ENCODE data around the gene TMEM179B. TPM values are rescaled to one million over a fixed set of nuclear protein-coding genes. Genes with fewer than 3 reads are reported as not detected.

TMEM179B gene
- total and polyA plus RNA-seq, 2 of the 4 experiments (the other 2 are of a cell fraction): 29.4 to 67.1 TPM

DNA sequence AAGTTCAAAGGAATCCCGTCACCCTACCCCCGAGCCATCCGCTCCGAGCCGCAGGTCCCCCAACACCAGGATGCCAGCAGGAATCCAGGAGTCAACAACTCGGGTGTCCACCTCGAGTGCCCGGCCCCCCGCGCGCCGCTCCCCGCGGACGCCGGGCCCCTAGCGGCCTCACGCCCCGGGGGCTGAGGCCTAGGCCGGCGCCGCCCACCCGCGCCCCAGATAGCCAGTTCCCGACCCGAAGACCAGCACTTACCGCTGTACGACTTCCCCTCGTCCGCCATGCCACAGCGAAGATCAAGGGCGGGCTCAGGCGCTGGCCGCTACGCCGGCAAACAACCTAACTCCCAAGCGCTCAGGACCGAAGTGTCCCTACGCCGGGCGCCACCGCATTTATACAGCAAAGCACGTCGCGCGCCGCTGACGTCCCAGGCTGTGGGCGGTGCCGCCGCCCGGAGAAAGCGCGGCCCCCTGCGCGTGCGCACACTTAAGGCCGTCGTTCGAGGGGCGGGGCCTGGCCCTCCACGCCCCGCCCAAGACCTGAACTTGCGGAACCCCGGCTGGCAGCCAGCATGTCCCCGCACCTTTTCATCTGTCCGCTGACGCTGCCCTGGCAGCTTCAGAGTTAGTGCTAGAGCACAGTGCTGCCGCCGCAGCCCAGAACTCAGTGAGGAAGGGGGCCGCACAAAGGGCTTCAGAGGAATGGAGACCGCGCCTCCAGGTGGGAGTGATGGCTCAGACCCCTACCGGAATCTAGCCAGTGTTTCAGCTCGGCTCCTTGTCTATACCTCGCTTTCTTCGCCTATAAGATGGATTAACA, 18.1 kb downstream of the TMEM179B start, which contains the start of gene NXF1:
TSS of gene NXF1 (minus strand) at position 365 of the 817 bp plus-strand sequence. CDS start at position 281, 84 bp downstream.
- Histone ChIP-seq H4K91ac (ENCODE audit: insufficient read depth, low read depth, low read length) (peak within 1 kb of the TSS; percentile 71), H3K18ac (ENCODE audit: low read depth, low read length) (peak within 1 kb of the TSS; percentile 26), H3K27ac (ENCODE audit: insufficient read depth, low read length) (peak within 1 kb of the TSS; percentile 71), H3K36me3 (ENCODE audit: control insufficient read depth, insufficient read depth, low read length) (peaks cover 28% of the 10 kb centered on the region), H3K79me1 (ENCODE audit: low read depth in 1 of 2, low read length in 2 of 2) (peaks cover 26 to 58% of the 10 kb centered on the region in 2 experiments), H3K9me3 (ENCODE audit: control insufficient read depth, insufficient read depth, low read length) (no peaks in the 10 kb centered on the region), H2AFZ (replicated peaks; ENCODE audit: low read length, poor library complexity) (peak within 1 kb of the TSS; percentile 99), H3K4ac (ENCODE audit: low read depth, low read length) (peak within 1 kb of the TSS; percentile 91), H3K14ac (replicated peaks; ENCODE audit: low read depth, low read length) (peak within 1 kb of the TSS; percentile 97), H2BK20ac (ENCODE audit: low read depth, low read length) (0 out of 2 replicates have a peak within 1 kb of the TSS, but pooled peaks have one; percentile 8), H2BK15ac (ENCODE audit: low read depth, low read length) (peak within 1 kb of the TSS; percentile 64; the same call in 1 of the 3 replicates), H2AK9ac (replicated peaks; ENCODE audit: low read depth, low read length, poor library complexity) (peak within 1 kb of the TSS; percentile 99), H3K27me3 (ENCODE audit: control insufficient read depth, insufficient read depth, low read length) (no peaks in the 10 kb centered on the region), H2BK120ac (ENCODE audit: low read depth, low read length) (peak within 1 kb of the TSS; percentile 78), H3K9me1 (ENCODE audit: insufficient read depth, low read length) (peaks cover 26% of the 10 kb centered on the region), H3K4me1 (ENCODE audit: control insufficient read depth, insufficient read depth, low read length) (peaks cover 26% of the 10 kb centered on the region), H4K8ac (ENCODE audit: low read depth in 2 of 2, low read length in 2 of 2) (peak within 1 kb of the TSS; percentile 59 to 91), H3K9ac (ENCODE audit: low read depth, low read length) (peak within 1 kb of the TSS; percentile 81), H3K4me2 (ENCODE audit: low read depth, low read length) (peak within 1 kb of the TSS; percentile 91), H2AK5ac (ENCODE audit: low read depth, low read length) (peak within 1 kb of the TSS; percentile 91), H3K23ac (ENCODE audit: low read depth, low read length) (peak within 1 kb of the TSS; percentile 93), H4K20me1 (ENCODE audit: insufficient read depth, low read length) (peaks cover 18% of the 10 kb centered on the region), H3K4me3 (ENCODE audit: insufficient read depth, low read depth, low read length) (peak within 1 kb of the TSS; percentile 82), H3K56ac (ENCODE audit: extremely low read depth, insufficient read depth, low read length) (peak within 1 kb of the TSS; percentile 78), H4K5ac (ENCODE audit: low read depth, low read length) (peak within 1 kb of the TSS; percentile 58), H2BK5ac (ENCODE audit: low read depth, low read length, poor library complexity, severe bottlenecking) (peak within 1 kb of the TSS; percentile 86)
- 1% methylated on average over 49 of the region's 77 CpGs; no CpG with 5 or more reads in 1 of the 2 experiments for WGBS, 2 experiments (ENCODE audit: extremely low coverage in 2 of 2, insufficient read length in 1 of 2)
- dilution Hi-C loops (cut with HindIII; ENCODE audit: low sequenced_read_pairs, unreplicated experiment) (no loop called here), intact Hi-C loops (cut with micrococcal nuclease) (loop anchor here (2.0 kb wide), 1 partner anchor 14 kb away; no protein-coding TSS in a partner anchor), in situ Hi-C loops (cut with MboI; ENCODE audit: low sequenced_read_pairs) (no loop called here)
- POLR2A ChIA-PET (ENCODE audit: unreplicated experiment): interaction anchor here (0.5 to 2.0 kb wide), 5 partner anchors 9 to 36 kb away, joined by 3 to 10 read pairs (median 3); partner anchors contain the start of gene STX5
- DNase-seq: peak; percentile 92
- ATAC-seq (ENCODE audit: low read depth): peak; percentile 87
- CTCF ChIA-PET: interaction anchor here (0.6 to 1.5 kb wide), 3 partner anchors 12 to 90 kb away, joined by 3 to 4 read pairs (median 3); partner anchors contain the start of gene TMEM179B
- peak; percentile 59 for TF ChIP-seq MXI1 (IDR thresholded peaks at IDR 0.05; ENCODE audit: borderline replicate concordance, low read depth, low read length)
- peak; percentile 78; the same call in 1 of the 2 replicates for TF ChIP-seq MAZ (IDR thresholded peaks at IDR 0.05; ENCODE audit: borderline replicate concordance, low read depth, low read length)
- TF ChIP-seq RCOR1 (IDR thresholded peaks at IDR 0.05; ENCODE audit: insufficient replicate concordance, low read length): no peak
- 0 out of 2 replicates have a peak, but pooled peaks have one; percentile 31 for TF ChIP-seq BHLHE40 (IDR thresholded peaks at IDR 0.05; ENCODE audit: low read depth, low read length)
- TF ChIP-seq POLR2A (IDR thresholded peaks at IDR 0.05; ENCODE audit: low read depth, low read length): peak; percentile 100
- no TSS peak for BruUV-seq (replicated peaks)

Data from IMR-90 (cell line).